ENCODE data around the gene KLHL26. TPM values are rescaled to one million over a fixed set of nuclear protein-coding genes. Genes with fewer than 3 reads are reported as not detected.

The KLHL26 gene
- total and polyA plus RNA-seq, 9 of the 15 experiments (the other 6 are each of a cell fraction or from before 2014, with no cell fraction given), result 0.13 to 13.3 (median 1.4) TPM

- in situ Hi-C loops (cut with MboI), result no loop called here
- peaks cover 4% of the 10 kb centered on the region; the same call in 2 of the 3 replicates for H3K79me2 ChIP-seq (ENCODE audit: control insufficient read depth, insufficient read depth, low read length)
- ChIA-PET POLR2A (no interaction called here), CTCF (ENCODE audit: low intra/inter-chr PET ratio) (no interaction called here)
- no peak overlapping the region for H3K4me3 ChIP-seq
- FAIRE-seq (no peak), DNase-seq (ENCODE audit: extremely low read depth in 1 of 4, low spot score in 3 of 4) (no peak), ATAC-seq (no peak)
- no TSS peak for BruUV-seq (replicated peaks)
- peaks cover 2% of the 10 kb centered on the region; the same call in 1 of the 3 replicates for H3K36me3 ChIP-seq (ENCODE audit: control insufficient read depth, insufficient read depth, low read length)
- H3K9me3 ChIP-seq (replicated peaks; ENCODE audit: control insufficient read depth, insufficient read depth, low read depth, low read length), result no peaks in the 10 kb centered on the region
- H4K20me1 ChIP-seq (replicated peaks; ENCODE audit: control insufficient read depth, insufficient read depth, low read length), result peaks cover 42% of the 10 kb centered on the region
- no peak overlapping the region for H3K4me2 ChIP-seq (ENCODE audit: insufficient read depth, low read length)
- H3K27me3 ChIP-seq (ENCODE audit: control insufficient read depth in 2 of 2, insufficient read depth in 2 of 2, low read length in 2 of 2), result no peaks in the 10 kb centered on the region
- no peak overlapping the region; a peak in 1 of 4 replicates for H3K9ac ChIP-seq (ENCODE audit: insufficient read depth in 1 of 2, low read depth in 2 of 2, low read length in 2 of 2)
- H3K27ac ChIP-seq (ENCODE audit: extremely low read depth, low read depth, low read length), result no peak overlapping the region
- peaks cover 8% of the 10 kb centered on the region for H3K9me1 ChIP-seq (ENCODE audit: control insufficient read depth, insufficient read depth, low read length)
- no peak overlapping the region for H2AFZ ChIP-seq (ENCODE audit: low read depth, low read length)
- peaks cover 6 to 47% of the 10 kb centered on the region in 2 experiments; a peak in 3 of 5 replicates for H3K4me1 ChIP-seq (replicated peaks in 1 of 2; ENCODE audit: control insufficient read depth in 2 of 2, insufficient read depth in 2 of 2, low read length in 2 of 2)
- 43% methylated on average over 1 of the region's 1 CpG for WGBS (ENCODE audit: insufficient coverage, low coverage, missing lambda C conversion rate)
- intact Hi-C loops (cut with micrococcal nuclease), result no loop called here
- TF ChIP-seq SUPT5H (IDR thresholded peaks at IDR 0.05), result no peak
- TF ChIP-seq GABPA (tag; conservative IDR thresholded peaks at IDR 0.05; ENCODE audit: low read depth), result no peak
- no peak for TF ChIP-seq ZNF347 (CRISPR knock-in tag; IDR thresholded peaks at IDR 0.05; ENCODE audit: low read depth)
- TF ChIP-seq SRSF3 (IDR thresholded peaks at IDR 0.05; ENCODE audit: insufficient read depth, low read length), result no peak
- no peak for TF ChIP-seq POLR3A (IDR thresholded peaks at IDR 0.05; ENCODE audit: borderline replicate concordance, extremely low read depth, insufficient read depth, insufficient read length)
- no peak for TF ChIP-seq TRIM24 (IDR thresholded peaks at IDR 0.05)
- TF ChIP-seq HDAC2 (IDR thresholded peaks at IDR 0.05), result no peak
- no peak for TF ChIP-seq BHLHE40 (IDR thresholded peaks at IDR 0.05; ENCODE audit: low read length)
- no peak for TF ChIP-seq MAZ (CRISPR knock-in tag; conservative IDR thresholded peaks at IDR 0.05 in 1 of 2, IDR thresholded peaks at IDR 0.05 in 1 of 2)
- TF ChIP-seq TAF7 (tag; IDR thresholded peaks at IDR 0.05), result no peak
- no peak for TF ChIP-seq FOXK2 (conservative IDR thresholded peaks at IDR 0.05 in 1 of 2, IDR thresholded peaks at IDR 0.05 in 1 of 2; ENCODE audit: low read depth in 2 of 2)
- TF ChIP-seq LCOR (CRISPR knock-in tag; IDR thresholded peaks at IDR 0.05), result no peak
- TF ChIP-seq TCF15 (CRISPR knock-in tag; IDR thresholded peaks at IDR 0.05), result no peak
- TF ChIP-seq THAP12 (CRISPR knock-in tag; IDR thresholded peaks at IDR 0.05), result no peak
- no peak for TF ChIP-seq XRCC5 (IDR thresholded peaks at IDR 0.05; ENCODE audit: low read depth, low read length)
- no peak for TF ChIP-seq CEBPZ (IDR thresholded peaks at IDR 0.05; ENCODE audit: borderline replicate concordance, low read depth, low read length)
- no peak for TF ChIP-seq DPF2 (IDR thresholded peaks at IDR 0.05)
Measured at GRCh38 chr19:18651300-18651699, 14.5 kb downstream of the KLHL26 start.
